Measurements from ENCODE around the gene SMYD3. TPM values are rescaled to one million over a fixed set of nuclear protein-coding genes. Genes with fewer than 3 reads are reported as not detected.

The SMYD3 gene
- total RNA-seq, 1 donor from 2014 or later, result 27.9 TPM

- no peak for DNase-seq (ENCODE audit: extremely low read depth, low read depth, low spot score)
Measured at GRCh38 chr1:245895455-245895959, 611.6 kb downstream of the SMYD3 start.

GRCh38 chr1:245894843-245895242 lies 612.2 kb downstream of the SMYD3 start:
- no peak for DNase-seq (ENCODE audit: extremely low read depth, low read depth, low spot score)

- DNase-seq (ENCODE audit: extremely low read depth, low read depth, low spot score), result no peak
Measured at GRCh38 chr1:245893025-245893424, 614.1 kb downstream of the SMYD3 start.

- DNase-seq (ENCODE audit: extremely low read depth, low read depth, low spot score), result no peak
Measured at GRCh38 chr1:245888809-245889208, 618.3 kb downstream of the SMYD3 start.

- no peak for DNase-seq (ENCODE audit: extremely low read depth, low read depth, low spot score)
Measured at GRCh38 chr1:245887829-245888228, 619.2 kb downstream of the SMYD3 start.

- DNase-seq (ENCODE audit: extremely low read depth, low read depth, low spot score), result no peak
Measured at GRCh38 chr1:245881767-245882391, 625.2 kb downstream of the SMYD3 start.

GRCh38 chr1:245880754-245881403 lies 626.2 kb downstream of the SMYD3 start:
- DNase-seq (ENCODE audit: extremely low read depth, low read depth, low spot score), result no peak

- no peak for DNase-seq (ENCODE audit: extremely low read depth, low read depth, low spot score)
Measured at GRCh38 chr1:245879091-245879490, 628.0 kb downstream of the SMYD3 start.

GRCh38 chr1:245878585-245878984 lies 628.5 kb downstream of the SMYD3 start:
- DNase-seq (ENCODE audit: extremely low read depth, low read depth, low spot score), result no peak

GRCh38 chr1:245877976-245878375 lies 629.1 kb downstream of the SMYD3 start:
- no peak for DNase-seq (ENCODE audit: extremely low read depth, low read depth, low spot score)

GRCh38 chr1:245876586-245876985 lies 630.5 kb downstream of the SMYD3 start:
- no peak for DNase-seq (ENCODE audit: extremely low read depth, low read depth, low spot score)

- DNase-seq (ENCODE audit: extremely low read depth, low read depth, low spot score), result no peak
Measured at GRCh38 chr1:245875581-245876261, 631.4 kb downstream of the SMYD3 start.

- peak; percentile 90 for DNase-seq (ENCODE audit: extremely low read depth, low read depth, low spot score)
Measured at GRCh38 chr1:245874942-245875580, 632.0 kb downstream of the SMYD3 start.

GRCh38 chr1:245873883-245874671 lies 633.0 kb downstream of the SMYD3 start:
- no peak for DNase-seq (ENCODE audit: extremely low read depth, low read depth, low spot score)

GRCh38 chr1:245873068-245873467 lies 634.0 kb downstream of the SMYD3 start:
- no peak for DNase-seq (ENCODE audit: extremely low read depth, low read depth, low spot score)

GRCh38 chr1:245872475-245872874 lies 634.6 kb downstream of the SMYD3 start:
- no peak for DNase-seq (ENCODE audit: extremely low read depth, low read depth, low spot score)

GRCh38 chr1:245871915-245872314 lies 635.2 kb downstream of the SMYD3 start:
- DNase-seq (ENCODE audit: extremely low read depth, low read depth, low spot score), result no peak

- no peak for DNase-seq (ENCODE audit: extremely low read depth, low read depth, low spot score)
Measured at GRCh38 chr1:245871191-245871590, 635.9 kb downstream of the SMYD3 start.

- DNase-seq (ENCODE audit: extremely low read depth, low read depth, low spot score), result no peak
Measured at GRCh38 chr1:245870698-245871097, 636.4 kb downstream of the SMYD3 start.

GRCh38 chr1:245869847-245870246 lies 637.2 kb downstream of the SMYD3 start:
- DNase-seq (ENCODE audit: extremely low read depth, low read depth, low spot score), result no peak

GRCh38 chr1:245867738-245868137 lies 639.3 kb downstream of the SMYD3 start:
- DNase-seq (ENCODE audit: extremely low read depth, low read depth, low spot score), result no peak
